Common myeloid progenitor, CD34-positive (primary cell): ENCODE data around the gene SHLD2.
"Not testable (repeated sequence)": the region's sequence is repeated elsewhere in the genome, so short reads cannot be mapped to it uniquely, and the experiment has no call there.

Source experiments
- CTCF ChIA-PET: fragments of 350-600 bp; sonication (Branson Sonifier 250); formaldehyde crosslinking; loops from one replicate; lab custom pipeline; 2021; ENCODE audit warnings: antibody characterized with exemption; lab: Charles Lee
- POLR2A ChIA-PET: fragments of 350-600 bp; sonication (Branson Sonifier 250); formaldehyde crosslinking; loops from one replicate; lab custom pipeline; 2021; ENCODE audit warnings: antibody characterized with exemption; lab: Charles Lee
- DNase-seq, 3 donors: peaks; one replicate each; pipeline versions ENCODE4 v3.0.0 to v3.0.0-alpha.2; 2013
- H3K27ac ChIP-seq, 2 experiments: 1 replicate in 1 of 2; 2 replicates in 1 of 2; pipeline ENCODE4 v1.7.0; 2013; ENCODE audit warnings: inconsistent platforms in 2 of 2, low read length in 2 of 2, mild to moderate bottlenecking in 2 of 2, low read depth in 1 of 2, moderate library complexity in 1 of 2; ENCODE audit not compliant: severe bottlenecking in 2 of 2, insufficient read depth in 1 of 2, poor library complexity in 1 of 2
- H3K27me3 ChIP-seq, 5 experiments: replicated peaks in 2 of 5; 1 replicate in 3 of 5; 2 replicates in 2 of 5; pipeline versions ENCODE4 v1.6.1 to v1.7.0; 2013; ENCODE audit warnings: low read length in 4 of 5, mild to moderate bottlenecking in 2 of 5, moderate library complexity in 2 of 5, inconsistent platforms in 1 of 5; ENCODE audit not compliant: insufficient read depth in 5 of 5, control insufficient read depth in 4 of 5
- H3K36me3 ChIP-seq, 4 experiments: 1 replicate in 2 of 4; 2 replicates in 2 of 4; pipeline versions ENCODE4 v1.6.1 to v1.7.0; 2013; ENCODE audit warnings: low read length in 3 of 4, control low read depth in 1 of 4, mild to moderate bottlenecking in 1 of 4; ENCODE audit not compliant: control insufficient read depth in 4 of 4, insufficient read depth in 4 of 4
- H3K4me1 ChIP-seq, 4 experiments: 1 replicate in 3 of 4; 2 replicates in 1 of 4; pipeline versions ENCODE4 v1.6.1 to v1.7.1; 2013; ENCODE audit warnings: low read length in 3 of 4, mild to moderate bottlenecking in 3 of 4, control low read depth in 1 of 4, inconsistent platforms in 1 of 4, moderate library complexity in 1 of 4; ENCODE audit not compliant: control insufficient read depth in 4 of 4, insufficient read depth in 4 of 4; ENCODE audit errors: control extremely low read depth in 1 of 4
- H3K4me3 ChIP-seq, 7 experiments: 1 replicate in 4 of 7; 2 replicates in 3 of 7; pipeline versions ENCODE4 v1.5.1 to v1.7.0; 2013; ENCODE audit warnings: mild to moderate bottlenecking in 7 of 7, low read length in 6 of 7, moderate library complexity in 6 of 7, inconsistent platforms in 2 of 7, low read depth in 2 of 7, control low read depth in 1 of 7; ENCODE audit not compliant: insufficient read depth in 4 of 7, control insufficient read depth in 1 of 7; ENCODE audit errors: extremely low read depth in 1 of 7
- H3K9me3 ChIP-seq, 5 experiments: 1 replicate in 4 of 5; 2 replicates in 1 of 5; pipeline versions ENCODE4 v1.6.1 to v1.7.1; 2013; ENCODE audit warnings: low read length in 4 of 5, mild to moderate bottlenecking in 2 of 5, inconsistent platforms in 1 of 5, low read depth in 1 of 5, moderate library complexity in 1 of 5; ENCODE audit not compliant: control insufficient read depth in 4 of 5, insufficient read depth in 2 of 5; ENCODE audit errors: control extremely low read depth in 1 of 5
- WGBS: methylation state at CpG from one replicate; pipeline ENCODE4 v1.1.5; 2013; ENCODE audit not compliant: insufficient coverage; 5-methylcytosine and 5-hydroxymethylcytosine counted together

Gene SHLD2

DNA sequence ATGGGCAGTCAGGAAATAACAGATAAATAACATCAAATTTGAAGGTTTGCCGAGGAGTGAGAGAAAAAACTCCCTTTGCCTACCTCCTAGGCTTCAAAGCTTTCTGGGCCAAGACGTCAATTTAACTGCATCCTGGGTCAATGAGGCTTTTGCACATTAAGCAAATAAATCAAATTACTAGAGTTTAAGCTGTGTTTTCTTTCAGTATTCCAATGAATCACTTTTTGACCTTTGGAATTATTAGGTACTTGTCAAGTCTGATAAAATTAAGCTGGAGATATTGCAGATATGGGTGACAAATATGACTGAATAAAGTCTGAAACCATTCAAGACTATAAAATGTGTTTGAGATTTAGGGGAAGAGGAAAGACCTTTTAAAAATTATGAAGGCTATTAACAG is 22.6 kb upstream of the SHLD2 start:
- WGBS: 100% methylated on average over 1 of the region's 2 CpGs
- Histone ChIP-seq H3K27me3 (no peaks in the 10 kb centered on the region), H3K27ac (no peak overlapping the region), H3K9me3 (no peaks in the 10 kb centered on the region), H3K4me1 (no peaks in the 10 kb centered on the region), H3K36me3 (peaks cover 17 to 42% (median 26%) of the 10 kb centered on the region in 4 experiments), H3K4me3 (no peak overlapping the region)
- CTCF ChIA-PET: interaction anchor here (0.7 kb wide), 1 partner anchor 11 kb away, joined by 3 read pairs; no protein-coding TSS in a partner anchor
- POLR2A ChIA-PET: no interaction called here
- DNase-seq: no peak

- H3K27me3 ChIP-seq, H3K4me3 ChIP-seq, DNase-seq, H3K4me1 ChIP-seq, H3K27ac ChIP-seq, POLR2A ChIA-PET, CTCF ChIA-PET, H3K9me3 ChIP-seq: not testable (repeated sequence)
- peaks cover 8 to 25% (median 14%) of the 10 kb centered on the region in 4 experiments for H3K36me3 ChIP-seq
- no CpG with 5 or more reads among the region's 2 CpGs for WGBS
Observed at GRCh38 chr10:87076421-87076820, 18.6 kb upstream of the SHLD2 start.

- 83% methylated on average over 8 of the region's 11 CpGs for WGBS
- Histone ChIP-seq H3K27me3 (no peaks in the 10 kb centered on the region), H3K36me3 (peaks cover 0 to 5% (median 3%) of the 10 kb centered on the region in 4 experiments), H3K4me3 (no peak overlapping the region), H3K9me3 (no peaks in the 10 kb centered on the region), H3K4me1 (peaks cover 0 to 15% (median 8%) of the 10 kb centered on the region in 4 experiments), H3K27ac (no peak overlapping the region)
- ChIA-PET POLR2A (no interaction called here), CTCF (no interaction called here)
- no peak for DNase-seq
Observed at GRCh38 chr10:87079106-87079836, 15.7 kb upstream of the SHLD2 start.

DNA sequence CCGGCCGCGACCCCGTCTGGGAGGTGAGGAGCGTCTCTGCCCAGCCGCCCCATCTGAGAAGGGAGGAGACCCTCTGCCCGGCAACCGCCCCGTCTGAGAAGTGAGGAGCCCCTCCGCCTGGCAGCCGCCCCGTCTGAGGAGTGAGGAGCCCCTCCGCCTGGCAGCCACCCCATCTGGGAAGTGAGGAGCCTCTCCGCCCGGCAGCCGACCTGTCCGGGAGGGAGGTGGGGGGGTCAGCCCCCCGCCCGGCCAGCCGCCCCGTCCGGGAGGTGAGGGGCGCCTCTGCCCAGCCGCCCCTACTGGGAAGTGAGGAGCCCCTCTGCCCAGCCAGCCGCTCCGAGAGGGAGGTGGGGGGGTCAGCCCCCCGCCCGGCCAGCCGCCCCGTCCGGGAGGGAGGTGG is 14.4 kb upstream of the SHLD2 start:
- H3K4me3 ChIP-seq, CTCF ChIA-PET, H3K9me3 ChIP-seq, H3K27me3 ChIP-seq, H3K27ac ChIP-seq, DNase-seq, POLR2A ChIA-PET, H3K36me3 ChIP-seq: not testable (repeated sequence)
- peaks cover 4 to 23% (median 15%) of the 10 kb centered on the region in 4 experiments for H3K4me1 ChIP-seq
- whole genome bisulfite sequencing: no CpG with 5 or more reads among the region's 31 CpGs

GRCh38 chr10:87081574-87081973 is 13.4 kb upstream of the SHLD2 start:
- H3K27ac ChIP-seq, H3K4me3 ChIP-seq, DNase-seq, H3K36me3 ChIP-seq, H3K27me3 ChIP-seq, H3K9me3 ChIP-seq: not testable (repeated sequence)
- ChIA-PET POLR2A (interaction anchor here (0.7 kb wide), 1 partner anchor 11 kb away, joined by 3 read pairs; no protein-coding TSS in a partner anchor), CTCF (interaction anchor here (1.1 kb wide), 1 partner anchor 11 kb away, joined by 3 read pairs; no protein-coding TSS in a partner anchor)
- peaks cover 4 to 23% (median 15%) of the 10 kb centered on the region in 4 experiments for H3K4me1 ChIP-seq
- no CpG with 5 or more reads among the region's 3 CpGs for WGBS

DNA sequence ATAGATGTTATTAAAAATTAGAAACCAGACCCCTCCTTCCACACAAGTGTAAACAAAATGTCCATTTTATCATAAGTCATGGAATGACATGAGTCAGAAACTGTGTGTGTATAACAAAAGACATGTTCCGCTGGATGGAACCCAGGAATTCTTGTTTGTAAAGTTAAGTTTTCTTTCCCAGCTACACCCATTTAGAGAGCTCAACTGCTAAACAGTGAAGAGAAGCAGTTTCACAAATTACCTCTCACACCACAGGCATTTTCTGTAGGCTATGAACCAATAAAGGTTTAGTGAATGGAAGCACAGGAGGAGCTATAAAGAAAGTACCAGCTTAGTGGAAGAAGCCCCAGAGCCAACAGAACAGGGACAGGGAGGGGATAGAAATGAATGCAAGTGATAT is 12.8 kb upstream of the SHLD2 start:
- not testable (repeated sequence) for DNase-seq, H3K36me3 ChIP-seq, H3K9me3 ChIP-seq, H3K27ac ChIP-seq, H3K27me3 ChIP-seq, H3K4me3 ChIP-seq
- no CpG with 5 or more reads among the region's 1 CpG for WGBS
- peaks cover 4 to 23% (median 15%) of the 10 kb centered on the region in 4 experiments for H3K4me1 ChIP-seq
- POLR2A ChIA-PET: interaction anchor here (0.7 kb wide), 1 partner anchor 11 kb away, joined by 3 read pairs; no protein-coding TSS in a partner anchor
- CTCF ChIA-PET: interaction anchor here (1.1 kb wide), 1 partner anchor 11 kb away, joined by 3 read pairs; no protein-coding TSS in a partner anchor
